Measurements from ENCODE around the gene PRODH.
"Not testable (repeated sequence)": the region's sequence is repeated elsewhere in the genome, so short reads cannot be mapped to it uniquely, and the experiment has no call there.

Gene PRODH

GRCh38 chr22:18911535-18911934, 24.6 kb downstream of the PRODH start:
- not testable (repeated sequence) for FAIRE-seq; DNase-seq (ENCODE audit: insufficient read length, low spot score)

- no peak for FAIRE-seq
- no peak for DNase-seq (ENCODE audit: insufficient read length, low spot score)
- TF ChIP-seq CTCF (IDR thresholded peaks at IDR 0.05; ENCODE audit: insufficient read depth, missing control alignments): no peak
Observed at GRCh38 chr22:18909556-18909955, 26.5 kb downstream of the PRODH start.

- DNase-seq (ENCODE audit: insufficient read length, low spot score) (no peak), FAIRE-seq (no peak)
- TF ChIP-seq CTCF (IDR thresholded peaks at IDR 0.05; ENCODE audit: insufficient read depth, missing control alignments): no peak
Observed at GRCh38 chr22:18906896-18907295, 29.2 kb downstream of the PRODH start.

GRCh38 chr22:18906410-18906745, 29.7 kb downstream of the PRODH start:
- FAIRE-seq; DNase-seq (ENCODE audit: insufficient read length, low spot score): not testable (repeated sequence)

- DNase-seq (ENCODE audit: insufficient read length, low spot score) (no peak), FAIRE-seq (no peak)
- no peak for TF ChIP-seq CTCF (IDR thresholded peaks at IDR 0.05; ENCODE audit: insufficient read depth, missing control alignments)
Observed at GRCh38 chr22:18905540-18906409, 30.3 kb downstream of the PRODH start, which contains the start of gene DGCR6. Gene DGCR6, plus strand, starts transcription at chr22:18906320. Its CDS starts 55 bp downstream, at chr22:18906375.

- not testable (repeated sequence) for FAIRE-seq; DNase-seq (ENCODE audit: insufficient read length, low spot score)
Observed at GRCh38 chr22:18896037-18896657, 39.9 kb downstream of the PRODH start.

GRCh38 chr22:18893775-18894174, 42.3 kb downstream of the PRODH start:
- not testable (repeated sequence) for FAIRE-seq; DNase-seq (ENCODE audit: insufficient read length, low spot score)

- not testable (repeated sequence) for DNase-seq (ENCODE audit: insufficient read length, low spot score); FAIRE-seq
Observed at GRCh38 chr22:18890510-18891192, 45.4 kb downstream of the PRODH start.

GRCh38 chr22:18888115-18888514, 48.0 kb downstream of the PRODH start:
- FAIRE-seq: no peak
- no peak for TF ChIP-seq CTCF (IDR thresholded peaks at IDR 0.05; ENCODE audit: insufficient read depth, missing control alignments)
- no peak for DNase-seq (ENCODE audit: insufficient read length, low spot score)

- not testable (repeated sequence) for FAIRE-seq; DNase-seq (ENCODE audit: insufficient read length, low spot score)
Observed at GRCh38 chr22:18884465-18884864, 51.6 kb downstream of the PRODH start.

GRCh38 chr22:18881260-18881659, 54.8 kb downstream of the PRODH start:
- DNase-seq (ENCODE audit: insufficient read length, low spot score); FAIRE-seq: not testable (repeated sequence)
